OCI-LY1 (cell line): ENCODE data around the gene FMOD.
A peak's percentile ranks its signal among the peaks of the same experiment; 100 is the strongest.

Source experiments
- EZH2 ChIP-seq: fragments of 200-600 bp; sonication (generic), shearing (Covaris generic); IDR thresholded peaks from 2 replicates; pipeline ENCODE4 v1.8.0; 2017; ENCODE audit warnings: borderline replicate concordance, mixed run types, mild to moderate bottlenecking, antibody characterized with exemption, low read length, moderate library complexity, mixed read lengths
- TF ChIP-seq, protein P1 (sequence below): fragments of 200-600 bp; sonication (generic), shearing (Covaris generic); IDR thresholded peaks from 2 replicates; pipeline ENCODE4 v1.5.1; 2017; ENCODE audit warnings: mild to moderate bottlenecking, antibody characterized with exemption, low read length, moderate library complexity, mixed read lengths

DNA sequence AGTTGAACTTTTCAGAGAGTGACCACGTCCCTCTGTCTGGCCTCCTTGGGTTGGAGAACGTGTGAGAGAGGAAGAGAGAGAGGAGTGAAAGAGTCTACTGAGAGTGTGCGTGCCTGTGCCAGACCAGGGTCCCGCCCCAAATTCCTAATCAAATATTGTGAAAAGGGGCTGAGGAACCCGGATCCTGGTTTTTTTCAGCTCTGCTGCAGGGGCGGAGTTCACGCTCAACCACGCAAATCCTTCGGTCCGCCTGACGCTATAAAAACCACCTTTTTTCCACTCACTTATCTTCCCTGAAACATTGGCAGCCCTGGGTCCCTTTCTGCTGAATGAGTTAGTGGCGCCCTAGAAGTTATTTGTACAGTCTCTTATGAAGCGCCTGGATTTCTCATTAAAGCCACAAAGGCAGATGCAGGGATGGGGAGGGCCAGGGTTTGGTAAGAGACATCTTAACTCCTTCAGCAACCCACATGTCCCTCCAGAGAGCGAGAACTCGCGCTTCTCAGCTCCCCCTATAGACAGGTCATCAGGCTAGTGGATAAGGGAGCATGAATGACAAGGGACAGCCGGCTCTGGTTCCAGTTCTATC, at the start of gene FMOD:
- TF ChIP-seq, protein P1, sequence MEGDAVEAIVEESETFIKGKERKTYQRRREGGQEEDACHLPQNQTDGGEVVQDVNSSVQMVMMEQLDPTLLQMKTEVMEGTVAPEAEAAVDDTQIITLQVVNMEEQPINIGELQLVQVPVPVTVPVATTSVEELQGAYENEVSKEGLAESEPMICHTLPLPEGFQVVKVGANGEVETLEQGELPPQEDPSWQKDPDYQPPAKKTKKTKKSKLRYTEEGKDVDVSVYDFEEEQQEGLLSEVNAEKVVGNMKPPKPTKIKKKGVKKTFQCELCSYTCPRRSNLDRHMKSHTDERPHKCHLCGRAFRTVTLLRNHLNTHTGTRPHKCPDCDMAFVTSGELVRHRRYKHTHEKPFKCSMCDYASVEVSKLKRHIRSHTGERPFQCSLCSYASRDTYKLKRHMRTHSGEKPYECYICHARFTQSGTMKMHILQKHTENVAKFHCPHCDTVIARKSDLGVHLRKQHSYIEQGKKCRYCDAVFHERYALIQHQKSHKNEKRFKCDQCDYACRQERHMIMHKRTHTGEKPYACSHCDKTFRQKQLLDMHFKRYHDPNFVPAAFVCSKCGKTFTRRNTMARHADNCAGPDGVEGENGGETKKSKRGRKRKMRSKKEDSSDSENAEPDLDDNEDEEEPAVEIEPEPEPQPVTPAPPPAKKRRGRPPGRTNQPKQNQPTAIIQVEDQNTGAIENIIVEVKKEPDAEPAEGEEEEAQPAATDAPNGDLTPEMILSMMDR, result peak; percentile 51
- TF ChIP-seq EZH2, result no peak
